ENCODE measurements around the gene LRRTM4.

LRRTM4 gene

DNA sequence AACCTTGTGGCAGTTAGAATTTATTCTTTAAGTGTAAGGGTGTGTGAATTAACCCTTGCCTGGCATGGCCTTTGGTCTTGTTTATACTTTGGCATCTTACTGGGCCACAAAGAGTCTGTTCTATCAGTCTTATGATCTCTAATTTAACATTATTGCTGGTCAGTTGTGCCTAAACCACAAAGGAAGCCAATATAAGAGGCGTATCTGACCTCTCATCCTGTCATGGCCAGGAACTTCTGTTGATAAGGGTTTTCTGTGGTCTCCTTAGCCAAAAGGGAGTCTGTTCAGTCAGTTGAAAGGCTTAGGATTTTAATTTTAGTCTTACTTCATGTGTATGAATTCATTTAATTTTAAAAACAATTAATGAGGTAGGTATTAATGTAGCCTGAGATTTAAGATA lies 127.2 kb downstream of the LRRTM4 start:
- H3K4me1 ChIP-seq (ENCODE audit: control insufficient read depth, insufficient read depth, low read length), result no peaks in the 10 kb centered on the region
- no peak overlapping the region for H3K4me3 ChIP-seq (ENCODE audit: low read length)
- no peaks in the 10 kb centered on the region for H3K27me3 ChIP-seq (ENCODE audit: control insufficient read depth, insufficient read depth, low read length)
- no peaks in the 10 kb centered on the region for H3K36me3 ChIP-seq (ENCODE audit: insufficient read depth, low read length)
- H3K9me3 ChIP-seq (replicated peaks; ENCODE audit: low read length), result peaks cover 7% of the 10 kb centered on the region
- no peak overlapping the region for H3K9ac ChIP-seq (ENCODE audit: low read depth, low read length)
- no peak overlapping the region for H3K4me2 ChIP-seq (ENCODE audit: low read length)

DNA sequence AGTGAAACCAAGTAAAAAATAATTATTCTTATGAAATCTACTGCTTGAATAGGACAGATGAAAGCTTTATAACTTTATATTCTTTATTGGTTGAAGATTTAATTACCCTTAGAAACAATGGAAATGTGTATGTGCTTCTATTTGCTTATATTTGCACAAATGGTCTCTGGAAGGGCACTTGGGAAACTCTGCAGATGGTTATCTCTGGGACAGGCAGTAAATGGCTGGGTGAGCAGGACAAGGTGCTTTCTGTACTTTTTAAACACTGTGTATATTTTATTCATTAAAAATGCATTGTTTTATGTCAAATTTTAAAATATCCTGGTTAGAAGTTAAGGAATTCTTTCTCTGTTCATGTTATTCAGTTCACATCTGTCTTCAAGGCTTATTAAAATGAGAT lies 131.1 kb downstream of the LRRTM4 start:
- Histone ChIP-seq H3K9me3 (replicated peaks; ENCODE audit: low read length) (peaks cover 3% of the 10 kb centered on the region), H3K36me3 (ENCODE audit: insufficient read depth, low read length) (no peaks in the 10 kb centered on the region), H3K4me3 (ENCODE audit: low read length) (no peak overlapping the region), H3K9ac (ENCODE audit: low read depth, low read length) (no peak overlapping the region), H3K4me1 (ENCODE audit: control insufficient read depth, insufficient read depth, low read length) (no peaks in the 10 kb centered on the region), H3K4me2 (ENCODE audit: low read length) (no peak overlapping the region), H3K27me3 (ENCODE audit: control insufficient read depth, insufficient read depth, low read length) (no peaks in the 10 kb centered on the region)

DNA sequence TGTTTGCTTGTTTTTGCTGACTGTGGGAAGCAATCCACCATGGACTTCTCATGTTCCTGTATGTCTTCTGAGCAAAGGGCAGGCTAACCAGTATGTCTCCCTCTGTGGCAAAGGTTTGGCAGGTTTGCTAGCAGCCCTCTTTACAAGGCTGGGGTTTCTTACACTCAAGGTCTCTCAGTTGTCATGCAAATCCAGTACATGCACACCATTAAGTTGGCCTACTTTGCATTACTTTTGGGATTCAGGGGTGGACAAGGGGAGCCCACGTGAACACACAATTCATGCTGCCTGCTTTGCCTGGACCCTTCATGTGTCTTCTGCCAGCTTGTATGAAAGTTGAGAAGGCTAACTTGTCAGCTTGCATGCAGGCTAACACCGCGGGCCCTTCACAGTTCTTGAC lies 134.9 kb downstream of the LRRTM4 start:
- no peak overlapping the region for H3K9ac ChIP-seq (ENCODE audit: low read depth, low read length)
- no peak overlapping the region for H3K4me2 ChIP-seq (ENCODE audit: low read length)
- no peak overlapping the region for H3K4me3 ChIP-seq (ENCODE audit: low read length)
- no peaks in the 10 kb centered on the region for H3K4me1 ChIP-seq (ENCODE audit: control insufficient read depth, insufficient read depth, low read length)
- H3K9me3 ChIP-seq (replicated peaks; ENCODE audit: low read length), result no peaks in the 10 kb centered on the region
- no peaks in the 10 kb centered on the region for H3K27me3 ChIP-seq (ENCODE audit: control insufficient read depth, insufficient read depth, low read length)
- no peaks in the 10 kb centered on the region for H3K36me3 ChIP-seq (ENCODE audit: insufficient read depth, low read length)

DNA sequence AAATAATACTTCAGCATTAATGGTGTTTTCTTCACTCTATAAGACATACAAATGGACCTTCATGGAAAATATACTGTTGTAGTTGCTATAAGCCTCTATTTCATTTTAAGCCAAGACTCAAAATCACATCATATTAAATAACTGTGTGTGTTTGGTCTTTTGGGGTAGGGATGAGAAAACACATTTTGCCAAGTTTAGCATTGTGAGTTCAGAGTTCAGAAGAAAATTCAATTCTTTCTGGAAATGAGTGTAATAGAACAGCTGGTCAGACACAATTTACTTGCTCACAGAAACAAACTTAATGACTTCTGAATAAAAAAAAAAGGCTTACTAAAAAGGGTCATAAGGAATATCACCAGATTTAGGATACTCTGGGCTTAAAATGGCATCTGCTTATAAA lies 149.5 kb downstream of the LRRTM4 start:
- no peaks in the 10 kb centered on the region for H3K27me3 ChIP-seq (ENCODE audit: control insufficient read depth, insufficient read depth, low read length)

DNA sequence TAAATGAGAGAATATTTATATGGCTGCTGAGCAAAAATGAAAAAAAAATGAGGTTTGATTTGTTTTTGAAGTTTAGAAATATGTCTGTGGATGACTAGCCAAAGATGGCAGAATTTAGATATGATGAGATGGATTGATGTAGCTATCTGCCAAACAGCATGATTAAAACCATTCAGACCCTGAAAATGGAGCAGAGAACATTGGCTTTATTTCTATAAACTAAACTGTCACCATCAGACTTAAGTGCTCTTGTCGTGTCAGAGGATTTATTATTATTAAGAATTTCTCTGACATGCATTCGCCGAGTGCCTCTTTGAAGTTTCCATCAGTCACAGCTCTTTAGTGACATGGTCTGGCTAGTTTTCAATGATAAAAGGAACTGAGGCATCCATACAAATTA lies 151.7 kb downstream of the LRRTM4 start:
- Histone ChIP-seq H3K4me2 (ENCODE audit: low read length) (no peak overlapping the region), H3K9me3 (replicated peaks; ENCODE audit: low read length) (no peaks in the 10 kb centered on the region), H3K27me3 (ENCODE audit: control insufficient read depth, insufficient read depth, low read length) (no peaks in the 10 kb centered on the region), H3K36me3 (ENCODE audit: insufficient read depth, low read length) (no peaks in the 10 kb centered on the region), H3K9ac (ENCODE audit: low read depth, low read length) (no peak overlapping the region), H3K4me3 (ENCODE audit: low read length) (no peak overlapping the region), H3K4me1 (ENCODE audit: control insufficient read depth, insufficient read depth, low read length) (no peaks in the 10 kb centered on the region)

More for the DNA sequence above, 149.5 kb downstream of the LRRTM4 start:
- Histone ChIP-seq H3K9me3 (replicated peaks; ENCODE audit: low read length) (no peaks in the 10 kb centered on the region), H3K4me3 (ENCODE audit: low read length) (no peak overlapping the region), H3K9ac (ENCODE audit: low read depth, low read length) (no peak overlapping the region), H3K4me1 (ENCODE audit: control insufficient read depth, insufficient read depth, low read length) (no peaks in the 10 kb centered on the region), H3K4me2 (ENCODE audit: low read length) (no peak overlapping the region), H3K36me3 (ENCODE audit: insufficient read depth, low read length) (no peaks in the 10 kb centered on the region)

DNA sequence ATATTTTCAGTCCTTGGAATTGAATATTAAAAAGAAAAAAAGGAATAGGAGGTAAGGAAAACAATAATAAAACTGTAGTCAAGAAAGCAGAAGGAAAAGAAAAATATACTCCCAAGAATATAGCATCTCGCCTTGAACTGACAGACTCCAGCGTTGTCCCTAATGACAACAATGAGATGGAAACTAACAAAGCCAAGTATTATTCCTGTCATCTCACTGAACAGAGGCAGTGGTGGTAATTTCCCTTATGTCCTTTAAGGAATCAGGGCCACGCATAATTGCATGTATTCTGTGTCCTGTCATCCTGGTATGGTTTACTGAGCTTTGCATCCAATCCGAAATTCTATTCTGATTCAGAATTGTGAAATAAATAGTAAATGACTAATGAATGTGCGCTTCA lies 158.9 kb downstream of the LRRTM4 start:
- no peaks in the 10 kb centered on the region for H3K36me3 ChIP-seq (ENCODE audit: insufficient read depth, low read length)
- no peaks in the 10 kb centered on the region for H3K27me3 ChIP-seq (ENCODE audit: control insufficient read depth, insufficient read depth, low read length)
- no peak overlapping the region for H3K9ac ChIP-seq (ENCODE audit: low read depth, low read length)
- H3K4me1 ChIP-seq (ENCODE audit: control insufficient read depth, insufficient read depth, low read length), result no peaks in the 10 kb centered on the region
- no peak overlapping the region for H3K4me2 ChIP-seq (ENCODE audit: low read length)
- H3K9me3 ChIP-seq (replicated peaks; ENCODE audit: low read length), result peaks cover 2% of the 10 kb centered on the region
- no peak overlapping the region for H3K4me3 ChIP-seq (ENCODE audit: low read length)

DNA sequence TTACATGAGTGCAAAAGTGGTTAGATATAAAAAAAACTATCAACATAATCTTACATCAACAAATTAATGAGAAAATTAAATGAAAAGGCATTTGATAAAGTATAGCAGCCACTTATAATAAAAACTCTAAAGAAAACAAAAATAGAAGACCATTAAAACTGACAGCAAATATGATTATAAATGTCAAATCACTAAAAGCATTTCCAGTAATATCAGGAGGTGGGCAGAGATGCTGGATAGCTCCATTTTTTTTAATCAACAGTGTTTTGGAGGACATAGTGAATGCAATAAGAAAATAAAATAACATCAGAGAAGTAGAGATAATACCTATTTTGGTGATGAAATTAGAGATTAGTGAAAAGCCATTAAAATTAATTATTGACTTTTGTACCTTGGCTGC lies 173.4 kb downstream of the LRRTM4 start:
- H3K27me3 ChIP-seq (ENCODE audit: control insufficient read depth, insufficient read depth, low read length), result no peaks in the 10 kb centered on the region
- H3K4me2 ChIP-seq (ENCODE audit: low read length), result no peak overlapping the region
- no peak overlapping the region for H3K9ac ChIP-seq (ENCODE audit: low read depth, low read length)
- H3K9me3 ChIP-seq (replicated peaks; ENCODE audit: low read length), result no peaks in the 10 kb centered on the region
- no peak overlapping the region for H3K4me3 ChIP-seq (ENCODE audit: low read length)
- no peaks in the 10 kb centered on the region for H3K36me3 ChIP-seq (ENCODE audit: insufficient read depth, low read length)
- H3K4me1 ChIP-seq (ENCODE audit: control insufficient read depth, insufficient read depth, low read length), result no peaks in the 10 kb centered on the region

DNA sequence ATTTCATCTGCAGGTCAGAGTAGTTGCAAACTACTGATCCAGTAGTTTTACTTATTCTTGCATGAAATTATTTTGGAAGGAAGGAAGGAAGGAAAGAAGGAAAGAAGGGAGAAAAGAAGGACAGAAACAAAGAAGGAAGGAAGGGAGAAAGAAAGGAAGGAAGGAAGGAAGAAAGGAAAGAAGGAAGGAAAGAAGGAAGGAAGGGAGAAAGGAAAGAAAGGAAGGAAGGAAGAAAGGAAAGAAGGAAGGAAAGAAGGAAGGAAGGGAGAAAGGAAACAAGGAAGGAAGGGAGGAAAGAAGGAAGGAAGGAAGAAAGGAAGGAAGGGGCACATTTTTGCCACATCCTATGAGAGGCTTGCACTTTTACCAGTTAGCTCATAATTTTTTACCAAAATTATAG lies 186.2 kb downstream of the LRRTM4 start:
- Histone ChIP-seq H3K9ac (ENCODE audit: low read depth, low read length) (no peak overlapping the region), H3K27me3 (ENCODE audit: control insufficient read depth, insufficient read depth, low read length) (no peaks in the 10 kb centered on the region), H3K36me3 (ENCODE audit: insufficient read depth, low read length) (no peaks in the 10 kb centered on the region), H3K4me1 (ENCODE audit: control insufficient read depth, insufficient read depth, low read length) (no peaks in the 10 kb centered on the region), H3K9me3 (replicated peaks; ENCODE audit: low read length) (no peaks in the 10 kb centered on the region), H3K4me3 (ENCODE audit: low read length) (no peak overlapping the region), H3K4me2 (ENCODE audit: low read length) (no peak overlapping the region)

DNA sequence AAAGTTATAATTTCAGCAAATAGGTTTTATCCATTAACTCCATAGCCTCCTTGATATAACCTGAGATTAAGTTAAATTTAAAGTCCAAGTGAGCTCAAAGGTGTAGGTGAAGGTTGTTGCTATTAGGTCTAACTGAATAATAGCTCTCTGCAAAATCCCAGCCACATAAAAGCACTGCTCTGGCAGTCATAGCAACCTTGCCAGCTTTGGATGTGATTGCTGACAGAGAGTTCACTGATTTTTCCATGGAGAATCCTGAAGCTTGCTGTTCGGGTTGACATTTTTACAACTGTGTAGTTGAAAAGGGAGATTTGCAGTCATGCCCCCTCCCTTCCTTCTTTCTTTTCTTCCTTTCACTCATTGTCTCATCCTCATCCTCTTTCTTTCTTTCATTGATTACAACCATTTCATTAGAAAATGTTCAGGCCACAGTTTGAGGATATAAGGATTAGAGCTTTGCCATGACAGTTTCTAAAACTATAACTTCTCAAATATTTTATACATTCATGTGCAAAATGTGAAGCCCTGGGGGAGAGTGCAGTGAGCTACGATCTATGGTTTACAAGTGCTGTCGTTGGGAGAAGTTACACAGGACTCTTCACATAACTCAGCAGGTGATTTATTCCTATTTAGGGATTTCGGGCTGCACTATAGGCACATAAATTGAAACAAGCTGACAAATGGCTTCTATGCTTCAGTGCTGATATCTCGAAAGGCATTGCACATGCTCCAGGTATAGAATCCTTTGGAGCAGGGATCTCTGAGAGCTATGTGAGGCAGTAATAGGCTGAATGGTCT lies 193.8 kb downstream of the LRRTM4 start:
- no peaks in the 10 kb centered on the region for H3K9me3 ChIP-seq (replicated peaks; ENCODE audit: low read length)

DNA sequence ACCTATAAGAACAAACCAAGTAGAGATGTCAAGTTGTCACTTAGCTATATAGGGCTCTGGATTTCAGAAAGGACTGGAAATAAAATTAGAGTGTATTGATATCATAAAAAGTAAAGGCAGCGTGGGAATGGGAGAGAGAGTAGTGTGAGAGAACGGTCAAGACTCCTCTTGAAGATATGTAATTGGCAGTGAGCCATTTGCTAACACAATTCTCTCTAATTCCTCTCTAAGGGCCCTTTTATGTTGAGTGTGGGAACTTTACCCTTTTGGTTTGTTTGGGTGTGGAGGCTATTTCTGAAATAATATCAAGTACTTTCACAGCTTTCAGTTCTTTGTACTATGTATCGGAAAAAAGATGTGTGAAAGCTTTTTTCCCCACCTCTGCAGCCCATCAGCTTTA lies 196.8 kb downstream of the LRRTM4 start:
- Histone ChIP-seq H3K4me1 (ENCODE audit: control insufficient read depth, insufficient read depth, low read length) (no peaks in the 10 kb centered on the region), H3K36me3 (ENCODE audit: insufficient read depth, low read length) (no peaks in the 10 kb centered on the region), H3K27me3 (ENCODE audit: control insufficient read depth, insufficient read depth, low read length) (no peaks in the 10 kb centered on the region), H3K4me2 (ENCODE audit: low read length) (no peak overlapping the region), H3K9me3 (replicated peaks; ENCODE audit: low read length) (no peaks in the 10 kb centered on the region), H3K4me3 (ENCODE audit: low read length) (no peak overlapping the region), H3K9ac (ENCODE audit: low read depth, low read length) (no peak overlapping the region)

More for the DNA sequence above, 193.8 kb downstream of the LRRTM4 start:
- Histone ChIP-seq H3K4me2 (ENCODE audit: low read length) (no peak overlapping the region), H3K4me3 (ENCODE audit: low read length) (no peak overlapping the region), H3K27me3 (ENCODE audit: control insufficient read depth, insufficient read depth, low read length) (no peaks in the 10 kb centered on the region), H3K4me1 (ENCODE audit: control insufficient read depth, insufficient read depth, low read length) (no peaks in the 10 kb centered on the region), H3K36me3 (ENCODE audit: insufficient read depth, low read length) (no peaks in the 10 kb centered on the region), H3K9ac (ENCODE audit: low read depth, low read length) (no peak overlapping the region)

DNA sequence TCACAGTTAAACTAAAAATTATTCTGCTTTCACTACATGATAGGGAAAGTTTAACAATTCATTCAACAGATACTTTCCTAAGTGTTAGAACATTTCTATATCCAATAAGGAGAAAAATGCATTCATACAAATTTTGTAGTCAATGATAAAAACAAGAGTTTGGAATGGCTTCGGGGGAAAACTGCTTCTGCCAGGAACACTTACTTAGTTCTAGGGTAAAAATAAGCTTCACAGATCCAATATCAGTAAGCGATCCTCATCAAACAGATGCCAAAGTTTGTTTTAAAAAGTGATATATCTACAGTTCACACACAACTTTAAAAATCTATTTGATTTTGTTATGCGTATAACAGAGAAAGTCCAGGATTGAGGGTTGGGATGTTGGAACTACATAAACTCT lies 199.7 kb downstream of the LRRTM4 start:
- H3K36me3 ChIP-seq (ENCODE audit: insufficient read depth, low read length), result no peaks in the 10 kb centered on the region
- no peak overlapping the region for H3K4me3 ChIP-seq (ENCODE audit: low read length)
- H3K9ac ChIP-seq (ENCODE audit: low read depth, low read length), result no peak overlapping the region
- no peaks in the 10 kb centered on the region for H3K9me3 ChIP-seq (replicated peaks; ENCODE audit: low read length)
- H3K4me2 ChIP-seq (ENCODE audit: low read length), result no peak overlapping the region
- no peaks in the 10 kb centered on the region for H3K4me1 ChIP-seq (ENCODE audit: control insufficient read depth, insufficient read depth, low read length)
- H3K27me3 ChIP-seq (ENCODE audit: control insufficient read depth, insufficient read depth, low read length), result no peaks in the 10 kb centered on the region

DNA sequence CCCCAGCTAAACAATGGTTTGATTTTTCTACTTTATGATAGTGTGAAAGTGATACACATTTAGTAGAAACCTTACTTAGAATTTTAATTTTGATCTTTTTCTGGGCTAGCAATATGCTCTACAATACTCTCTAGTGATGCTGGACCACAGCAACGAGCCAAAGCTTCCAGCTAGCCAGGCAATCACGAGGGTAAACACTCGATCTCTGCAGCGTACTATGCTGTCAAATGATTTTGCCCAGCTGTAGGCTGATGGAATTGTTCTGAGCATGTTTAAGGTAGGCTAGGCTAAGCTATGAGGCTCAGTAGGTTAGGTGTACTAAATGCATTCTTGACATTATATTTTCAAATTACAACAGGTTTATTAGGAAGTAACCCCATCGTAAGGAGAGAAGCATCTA lies 207.5 kb downstream of the LRRTM4 start:
- Histone ChIP-seq H3K27me3 (ENCODE audit: control insufficient read depth, insufficient read depth, low read length) (no peaks in the 10 kb centered on the region), H3K4me2 (ENCODE audit: low read length) (no peak overlapping the region), H3K9ac (ENCODE audit: low read depth, low read length) (no peak overlapping the region)

More for the DNA sequence above, 207.5 kb downstream of the LRRTM4 start:
- H3K4me3 ChIP-seq (ENCODE audit: low read length), result no peak overlapping the region
- no peaks in the 10 kb centered on the region for H3K4me1 ChIP-seq (ENCODE audit: control insufficient read depth, insufficient read depth, low read length)
- H3K9me3 ChIP-seq (replicated peaks; ENCODE audit: low read length), result no peaks in the 10 kb centered on the region
- no peaks in the 10 kb centered on the region for H3K36me3 ChIP-seq (ENCODE audit: insufficient read depth, low read length)

Data from skeletal muscle satellite cell (primary cell).